Activated CD4-positive, alpha-beta T cell treated with anti-CD3 and anti-CD28 coated beads, Interleukin-2, amount 10 ng/mL, durations not matched to agents 7 days and 5 days (primary cell): ENCODE measurements around the gene MYBBP1A. TPM values are rescaled to one million over a fixed set of nuclear protein-coding genes. Genes with fewer than 3 reads are reported as not detected.
"Not testable (repeated sequence)": the region's sequence is repeated elsewhere in the genome, so short reads cannot be mapped to it uniquely, and the experiment has no call there.

Experiments
- CTCF ChIA-PET: fragments of 350-600 bp; sonication (Branson Sonifier 250); formaldehyde crosslinking; loops from one replicate; lab custom pipeline; 2021; ENCODE audit warnings: antibody characterized with exemption; lab: Charles Lee
- POLR2A ChIA-PET: fragments of 350-600 bp; sonication (Branson Sonifier 250); formaldehyde crosslinking; loops from one replicate; lab custom pipeline; 2021; ENCODE audit warnings: antibody characterized with exemption; lab: Charles Lee
- DNase-seq: peaks from one replicate; pipeline ENCODE4 v3.0.0-alpha.2; 2020
- H3K27ac Mint-ChIP-seq: one replicate; pipeline ENCODE4 v1.8.0; 2021; ENCODE audit warnings: mild to moderate bottlenecking, moderate library complexity, mixed read lengths
- H3K27me3 Mint-ChIP-seq: one replicate; pipeline ENCODE4 v1.8.0; 2021; ENCODE audit warnings: mixed read lengths
- H3K36me3 Mint-ChIP-seq: one replicate; pipeline ENCODE4 v1.8.0; 2021; ENCODE audit warnings: low read depth, mixed read lengths
- H3K4me1 Mint-ChIP-seq: one replicate; pipeline ENCODE4 v1.8.0; 2021; ENCODE audit warnings: mixed read lengths
- H3K4me3 Mint-ChIP-seq: one replicate; pipeline ENCODE4 v1.8.0; 2021; ENCODE audit warnings: mild to moderate bottlenecking, moderate library complexity, mixed read lengths
- H3K9me3 Mint-ChIP-seq: one replicate; pipeline ENCODE4 v1.8.0; 2021; ENCODE audit warnings: mixed read lengths
- total RNA-seq, 2 experiments: library from RNA; stranded (reverse); gene quantifications; one replicate each; pipeline ENCODE4 v1.2.3, GENCODE V29; 2021

The MYBBP1A gene
- total RNA-seq, 2 experiments from 2014 or later, result 58.0 to 59.0 TPM

DNA sequence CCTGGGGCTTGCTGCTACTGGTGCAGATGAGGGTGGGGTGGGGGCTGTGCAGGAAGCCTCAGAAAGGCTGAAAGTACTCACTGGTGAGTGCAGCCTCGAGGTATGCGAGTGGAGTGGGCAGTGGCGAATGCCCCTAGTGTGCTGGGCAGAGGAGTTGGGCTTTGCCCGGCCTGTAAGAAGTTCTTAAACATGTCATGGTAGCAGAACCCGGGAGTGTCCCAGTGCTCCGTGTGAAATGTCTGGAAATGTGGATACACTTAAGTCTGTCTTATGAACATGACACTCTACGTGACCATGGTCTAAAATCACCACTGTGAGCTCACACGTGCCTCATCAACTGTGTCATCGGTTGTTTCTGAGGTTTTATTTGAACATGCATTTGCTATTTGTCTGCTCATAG is 30.9 kb upstream of the MYBBP1A start:
- ChIA-PET CTCF (interaction anchor here (1.1 kb wide), 1 partner anchor 13 kb away, joined by 4 read pairs; no protein-coding TSS in a partner anchor), POLR2A (no interaction called here)
- H3K27me3 Mint-ChIP-seq, result peaks cover 47% of the 10 kb centered on the region
- H3K4me1 Mint-ChIP-seq, result peaks cover 3% of the 10 kb centered on the region
- no peaks in the 10 kb centered on the region for H3K36me3 Mint-ChIP-seq
- H3K27ac Mint-ChIP-seq, result no peak overlapping the region
- DNase-seq, result no peak
- no peak overlapping the region for H3K4me3 Mint-ChIP-seq
- no peaks in the 10 kb centered on the region for H3K9me3 Mint-ChIP-seq

GRCh38 chr17:4585638-4585994 is 30.4 kb upstream of the MYBBP1A start:
- ChIA-PET CTCF (no interaction called here), POLR2A (no interaction called here)
- DNase-seq, result no peak
- H3K27me3 Mint-ChIP-seq, result peaks cover 47% of the 10 kb centered on the region
- no peaks in the 10 kb centered on the region for H3K36me3 Mint-ChIP-seq
- no peak overlapping the region for H3K27ac Mint-ChIP-seq
- no peak overlapping the region for H3K4me3 Mint-ChIP-seq
- H3K4me1 Mint-ChIP-seq, result peaks cover 3% of the 10 kb centered on the region
- no peaks in the 10 kb centered on the region for H3K9me3 Mint-ChIP-seq

DNA sequence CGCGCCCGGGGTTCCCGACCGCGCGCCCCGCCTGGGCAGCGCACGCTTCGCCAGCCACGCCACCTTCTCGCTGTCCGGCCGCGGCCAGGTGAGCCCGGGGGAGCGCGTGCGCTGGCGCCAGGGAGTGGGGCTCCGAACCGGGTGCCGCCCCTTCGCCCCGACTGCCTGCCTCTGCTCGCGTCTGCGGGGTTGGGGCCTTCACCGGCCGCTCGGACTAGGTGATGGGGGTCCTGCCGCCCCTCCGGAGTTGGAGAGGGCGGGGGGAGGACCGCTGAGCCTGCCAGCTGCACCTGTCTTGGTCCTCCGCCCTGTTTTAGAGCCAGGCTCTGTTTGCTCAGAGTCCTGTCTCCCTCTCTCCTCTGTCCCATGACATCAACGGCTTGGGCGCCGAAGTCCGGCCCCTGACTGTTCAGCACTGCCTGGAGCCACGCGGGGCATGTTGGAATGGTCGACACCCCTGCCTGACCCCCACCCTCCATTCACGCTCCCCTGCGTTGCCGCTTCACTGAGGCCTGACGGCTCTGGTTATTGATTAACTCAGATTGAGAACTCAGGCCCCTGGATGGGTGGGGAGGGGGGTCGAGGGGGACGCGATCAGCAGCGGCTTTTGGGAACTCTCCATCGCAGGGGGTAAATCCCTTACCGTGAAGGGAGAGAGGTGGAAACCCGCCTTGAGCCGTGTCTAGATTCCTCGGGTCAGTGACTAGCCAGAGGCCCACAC is 29.9 kb upstream of the MYBBP1A start:
- ChIA-PET CTCF (no interaction called here), POLR2A (no interaction called here)
- Mint-ChIP-seq H3K27ac (no peak overlapping the region), H3K36me3 (no peaks in the 10 kb centered on the region), H3K27me3 (peaks cover 47% of the 10 kb centered on the region), H3K9me3 (no peaks in the 10 kb centered on the region), H3K4me3 (no peak overlapping the region), H3K4me1 (peaks cover 3% of the 10 kb centered on the region)
- DNase-seq, result no peak

- Mint-ChIP-seq H3K27me3 (peaks cover 47% of the 10 kb centered on the region), H3K4me1 (peaks cover 3% of the 10 kb centered on the region), H3K27ac (no peak within 1 kb of the TSS), H3K9me3 (no peaks in the 10 kb centered on the region), H3K4me3 (peak within 1 kb of the TSS; percentile 56), H3K36me3 (no peaks in the 10 kb centered on the region)
- ChIA-PET POLR2A (no interaction called here), CTCF (no interaction called here)
- DNase-seq, result no peak
Observed at GRCh38 chr17:4584101-4584916, 29.1 kb upstream of the MYBBP1A start, which contains the start of gene SMTNL2. Gene SMTNL2 (plus strand): TSS chr17:4584529. CDS start chr17:4584606, 77 bp downstream.

DNA sequence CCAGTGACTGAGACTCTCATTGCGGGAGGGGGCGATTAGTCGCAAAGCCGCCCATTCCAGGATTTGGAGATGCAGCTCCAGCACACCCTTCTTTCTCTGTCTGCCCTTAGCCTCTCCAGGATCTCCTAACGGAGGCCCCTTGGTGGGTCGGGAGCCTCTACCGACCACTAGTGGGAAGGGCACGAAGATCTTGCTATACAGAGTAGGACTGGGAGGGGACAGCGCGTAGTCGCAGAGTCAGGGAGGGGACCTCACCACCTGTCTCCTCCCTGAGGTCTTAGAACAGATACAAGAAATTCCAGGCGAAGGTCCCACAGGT is 28.6 kb upstream of the MYBBP1A start:
- Mint-ChIP-seq H3K27ac (no peak overlapping the region), H3K36me3 (no peaks in the 10 kb centered on the region), H3K27me3 (peaks cover 47% of the 10 kb centered on the region), H3K9me3 (no peaks in the 10 kb centered on the region), H3K4me1 (peaks cover 3% of the 10 kb centered on the region), H3K4me3 (peak overlapping the region; percentile 56)
- ChIA-PET POLR2A (no interaction called here), CTCF (no interaction called here)
- DNase-seq, result no peak

DNA sequence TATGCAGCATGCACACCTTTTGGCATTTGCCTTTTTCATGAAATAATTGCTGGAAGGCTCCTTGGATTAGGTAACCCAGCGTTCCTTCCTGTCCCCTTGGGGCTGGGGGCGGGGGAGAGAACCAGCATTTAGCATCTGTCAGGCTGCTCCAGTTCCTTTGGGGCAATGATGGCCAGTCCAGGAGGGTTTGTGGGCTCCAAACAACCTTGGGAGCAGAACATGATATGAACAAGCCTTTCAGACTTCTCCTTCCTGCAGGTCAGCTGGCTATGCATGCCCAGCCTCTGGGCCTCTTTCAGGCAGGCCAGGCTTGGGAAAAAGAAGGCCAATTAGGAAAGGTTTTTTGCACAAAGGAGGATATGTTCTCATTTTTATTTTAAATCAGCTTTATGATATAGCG is 28.0 kb upstream of the MYBBP1A start:
- ChIA-PET POLR2A (interaction anchor here (0.6 kb wide), 1 partner anchor 13 kb away, joined by 4 read pairs; no protein-coding TSS in a partner anchor), CTCF (no interaction called here)
- Mint-ChIP-seq H3K9me3 (no peaks in the 10 kb centered on the region), H3K4me3 (no peak overlapping the region), H3K27me3 (peaks cover 47% of the 10 kb centered on the region), H3K36me3 (no peaks in the 10 kb centered on the region), H3K27ac (no peak overlapping the region), H3K4me1 (peaks cover 3% of the 10 kb centered on the region)
- no peak for DNase-seq

DNA sequence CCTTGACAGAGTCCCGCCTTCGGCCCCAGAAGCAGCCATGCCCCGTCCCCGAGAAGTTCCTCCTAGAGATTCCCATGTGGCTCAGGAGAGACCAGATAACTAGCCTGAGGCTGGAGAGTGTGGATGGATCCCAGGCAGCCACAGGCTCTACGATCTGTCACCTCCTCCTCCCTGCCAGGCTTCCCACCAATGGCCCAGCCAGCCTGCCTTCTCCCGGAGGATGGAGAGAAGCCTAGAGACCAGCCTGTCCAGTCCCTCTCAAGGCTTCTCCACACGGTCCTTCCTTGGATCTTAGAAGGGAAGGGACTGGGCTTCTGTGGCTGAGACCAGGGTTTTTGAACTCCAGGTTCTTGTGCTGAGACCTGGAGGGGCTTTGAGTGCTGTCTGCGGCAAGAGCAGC is 27.5 kb upstream of the MYBBP1A start:
- H3K27ac Mint-ChIP-seq, result peak overlapping the region; percentile 50
- DNase-seq, result no peak
- H3K4me1 Mint-ChIP-seq, result peaks cover 3% of the 10 kb centered on the region
- POLR2A ChIA-PET, result no interaction called here
- peaks cover 44% of the 10 kb centered on the region for H3K27me3 Mint-ChIP-seq
- no peak overlapping the region for H3K4me3 Mint-ChIP-seq
- CTCF ChIA-PET, result no interaction called here
- H3K9me3 Mint-ChIP-seq, result no peaks in the 10 kb centered on the region
- H3K36me3 Mint-ChIP-seq, result no peaks in the 10 kb centered on the region

DNA sequence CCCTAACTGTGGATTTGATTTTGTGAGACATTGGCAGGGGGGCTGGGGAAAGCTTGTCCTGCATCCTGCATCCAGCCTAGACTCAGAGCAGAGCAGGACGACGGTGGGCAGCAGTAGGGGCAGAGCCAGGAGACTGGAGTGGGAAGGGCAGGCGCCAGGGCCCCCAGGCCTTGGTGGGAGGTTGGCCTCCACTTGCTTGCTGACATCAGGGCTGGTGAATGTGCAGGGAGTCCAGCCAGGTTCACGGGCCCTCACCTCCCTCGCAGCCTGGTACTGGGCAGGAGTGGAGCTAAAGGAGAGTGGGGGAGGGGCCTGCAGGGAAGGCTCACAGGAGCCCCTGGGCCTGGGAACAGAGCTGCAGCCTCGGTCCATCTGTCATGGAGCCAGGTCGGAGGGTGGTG is 26.9 kb upstream of the MYBBP1A start:
- POLR2A ChIA-PET, result no interaction called here
- Mint-ChIP-seq H3K4me3 (no peak overlapping the region), H3K4me1 (peaks cover 3% of the 10 kb centered on the region), H3K9me3 (no peaks in the 10 kb centered on the region), H3K27me3 (peaks cover 44% of the 10 kb centered on the region), H3K36me3 (no peaks in the 10 kb centered on the region), H3K27ac (no peak overlapping the region)
- DNase-seq, result no peak
- CTCF ChIA-PET, result no interaction called here

DNA sequence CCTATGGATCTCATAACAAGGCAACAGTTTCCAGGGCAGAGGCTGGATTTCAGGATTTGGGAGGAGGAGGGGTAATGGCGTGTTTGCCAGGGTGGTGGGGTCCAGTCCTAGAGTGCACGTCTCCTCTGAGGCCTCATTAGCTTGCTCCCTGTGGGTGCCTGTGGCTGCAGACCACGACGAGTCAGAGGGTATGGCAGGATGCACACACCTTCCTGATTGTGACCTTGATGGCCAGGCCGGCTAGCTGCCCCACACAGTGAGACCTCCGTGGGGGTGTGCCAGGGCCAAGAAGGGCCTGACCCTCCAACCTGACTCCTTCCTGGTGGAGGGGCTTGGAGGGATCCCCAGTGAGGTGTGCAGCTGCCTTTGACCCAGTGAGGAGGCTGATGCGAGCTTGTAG is 25.1 kb upstream of the MYBBP1A start:
- H3K36me3 Mint-ChIP-seq, result no peaks in the 10 kb centered on the region
- POLR2A ChIA-PET, result no interaction called here
- peaks cover 3% of the 10 kb centered on the region for H3K4me1 Mint-ChIP-seq
- CTCF ChIA-PET, result interaction anchor here (0.7 kb wide), 1 partner anchor 13 kb away, joined by 3 read pairs; no protein-coding TSS in a partner anchor
- H3K4me3 Mint-ChIP-seq, result no peak overlapping the region
- no peak for DNase-seq
- H3K27me3 Mint-ChIP-seq, result peaks cover 28% of the 10 kb centered on the region
- no peaks in the 10 kb centered on the region for H3K9me3 Mint-ChIP-seq
- no peak overlapping the region for H3K27ac Mint-ChIP-seq

DNA sequence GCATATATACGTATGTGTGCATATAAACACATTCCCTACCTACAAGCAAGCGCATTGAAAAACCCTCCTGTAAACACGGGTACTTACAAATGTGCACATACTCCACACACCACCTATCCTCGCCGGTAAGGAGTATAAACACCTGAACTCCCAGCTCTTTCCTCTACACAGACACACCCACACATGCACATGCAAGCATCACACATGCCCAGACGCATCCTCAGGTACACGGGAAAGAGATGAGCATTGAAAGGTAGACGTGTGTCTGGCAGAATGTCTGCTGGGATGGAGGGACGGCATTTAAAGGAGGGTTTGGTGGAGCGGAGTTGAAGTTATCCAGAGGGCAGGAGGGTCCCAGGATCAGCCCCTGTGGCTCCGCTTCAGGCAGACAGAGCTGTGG is 24.5 kb upstream of the MYBBP1A start:
- ChIA-PET POLR2A (no interaction called here), CTCF (interaction anchor here (0.7 to 0.8 kb wide), 2 partner anchors 12 to 17 kb away, joined by 3 read pairs; no protein-coding TSS in a partner anchor)
- Mint-ChIP-seq H3K36me3 (no peaks in the 10 kb centered on the region), H3K27ac (no peak overlapping the region), H3K4me3 (no peak overlapping the region), H3K27me3 (peaks cover 25% of the 10 kb centered on the region), H3K9me3 (no peaks in the 10 kb centered on the region), H3K4me1 (peaks cover 3% of the 10 kb centered on the region)
- no peak for DNase-seq

DNA sequence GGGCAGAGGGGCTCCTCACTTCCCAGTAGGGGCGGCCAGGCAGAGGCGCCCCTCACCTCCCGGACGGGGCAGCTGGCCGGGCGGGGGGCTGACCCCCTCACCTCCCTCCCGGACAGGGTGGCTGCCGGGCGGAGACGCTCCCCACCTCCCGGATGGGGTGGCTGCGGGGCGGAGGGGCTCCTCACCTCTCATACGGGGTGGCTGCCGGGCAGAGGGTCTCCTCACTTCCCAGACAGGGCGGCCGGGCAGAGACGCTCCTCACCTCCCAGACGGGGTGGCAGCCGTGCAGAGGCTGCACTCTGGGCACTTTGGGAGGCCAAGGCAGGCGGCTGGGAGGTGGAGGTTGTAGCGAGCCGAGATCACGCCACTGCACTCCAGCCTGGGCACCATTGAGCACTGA is 23.2 kb upstream of the MYBBP1A start:
- CTCF ChIA-PET, H3K4me1 Mint-ChIP-seq, DNase-seq, H3K9me3 Mint-ChIP-seq, H3K4me3 Mint-ChIP-seq, H3K27ac Mint-ChIP-seq, H3K36me3 Mint-ChIP-seq, POLR2A ChIA-PET: not testable (repeated sequence)
- H3K27me3 Mint-ChIP-seq, result peaks cover 18% of the 10 kb centered on the region

GRCh38 chr17:4577386-4577993 is 22.3 kb upstream of the MYBBP1A start:
- Mint-ChIP-seq H3K4me1 (peaks cover 13% of the 10 kb centered on the region), H3K9me3 (no peaks in the 10 kb centered on the region), H3K36me3 (no peaks in the 10 kb centered on the region), H3K27me3 (peaks cover 10% of the 10 kb centered on the region), H3K27ac (no peak overlapping the region), H3K4me3 (no peak overlapping the region)
- no peak for DNase-seq
- CTCF ChIA-PET, result interaction anchor here (0.6 kb wide), 1 partner anchor 296 kb away, joined by 3 read pairs; no protein-coding TSS in a partner anchor
- POLR2A ChIA-PET, result no interaction called here

DNA sequence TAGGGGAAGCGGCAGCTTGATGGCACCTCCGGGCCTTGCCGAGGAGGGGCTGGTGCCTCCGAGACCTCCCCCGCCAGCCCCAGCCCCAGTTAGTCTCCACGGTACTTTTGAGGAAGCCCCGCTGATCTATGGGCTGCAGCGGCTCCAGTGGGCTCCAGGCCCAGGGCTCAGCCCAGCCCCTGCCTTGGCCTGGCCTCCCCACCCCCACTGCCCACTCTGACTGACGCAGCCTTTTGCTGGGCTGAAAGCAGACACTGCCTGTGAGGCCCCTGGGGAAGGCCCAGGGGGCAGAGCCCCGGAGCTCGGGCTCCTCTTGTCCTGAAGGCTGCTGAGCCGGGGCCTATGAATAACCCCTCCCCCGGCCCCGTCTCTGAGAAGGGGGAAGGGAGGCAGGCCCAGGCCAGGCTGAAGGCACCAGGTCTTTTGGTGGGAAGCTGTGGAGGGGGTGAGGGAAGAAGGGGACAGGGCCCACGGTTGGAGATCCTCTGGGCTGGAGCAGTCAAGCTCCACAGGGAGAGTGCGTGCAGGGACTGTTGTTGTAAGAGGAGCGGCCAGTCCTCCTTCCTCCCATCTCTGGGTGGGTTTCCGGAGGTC is 21.6 kb upstream of the MYBBP1A start:
- Mint-ChIP-seq H3K36me3 (no peaks in the 10 kb centered on the region), H3K4me3 (no peak overlapping the region), H3K4me1 (peaks cover 13% of the 10 kb centered on the region), H3K27ac (no peak overlapping the region), H3K27me3 (peaks cover 6% of the 10 kb centered on the region), H3K9me3 (no peaks in the 10 kb centered on the region)
- ChIA-PET POLR2A (no interaction called here), CTCF (no interaction called here)
- DNase-seq, result no peak
